Endothelial cell of umbilical vein (primary cell): ENCODE data around the gene SNCAIP.

Experiments
- CTCF ChIP-seq, 2 donors: IDR thresholded peaks; 1 replicate in 1 of 2; 2 replicates in 1 of 2; pipeline ENCODE4 v1.5.1; 2011; ENCODE audit warnings: low read length in 2 of 2, mild to moderate bottlenecking in 2 of 2, moderate library complexity in 2 of 2, control low read depth in 1 of 2, inconsistent platforms in 1 of 2, low read depth in 1 of 2; ENCODE audit not compliant: insufficient read depth in 1 of 2; ENCODE audit errors: extremely low read depth in 1 of 2
- FOS ChIP-seq: IDR thresholded peaks from 2 replicates; pipeline ENCODE4 v1.6.1; 2011; ENCODE audit warnings: mild to moderate bottlenecking, low read length, moderate library complexity, borderline replicate concordance; ENCODE audit not compliant: insufficient read depth
- POLR2A ChIP-seq: IDR thresholded peaks from 2 replicates; pipeline ENCODE4 v1.6.1; 2012; ENCODE audit warnings: low read depth, mild to moderate bottlenecking, control low read depth, low read length
- POLR2AphosphoS5 ChIP-seq: IDR thresholded peaks from 2 replicates; pipeline ENCODE4 v1.6.1; 2012; ENCODE audit warnings: low read depth, mild to moderate bottlenecking, control low read depth, low read length, moderate library complexity; ENCODE audit not compliant: insufficient read depth

- no peak for TF ChIP-seq POLR2A
- TF ChIP-seq CTCF (IDR thresholded peaks at IDR 0.05; ENCODE audit: extremely low read depth in 1 of 2, insufficient read depth in 1 of 2, low read depth in 1 of 2, low read length in 2 of 2): no peak
- no peak for TF ChIP-seq FOS
- no peak for TF ChIP-seq POLR2AphosphoS5
Measured at GRCh38 chr5:122499585-122499984, 187.5 kb downstream of the SNCAIP start.
